NCI-H2227 (cell line): ENCODE results near the gene MDN1.

Experiments
- DNase-seq: peaks from one replicate; lab custom pipeline; 2025; ENCODE audit not compliant: unreplicated experiment; lab: John Stamatoyannopoulos, UW

The MDN1 gene

DNA sequence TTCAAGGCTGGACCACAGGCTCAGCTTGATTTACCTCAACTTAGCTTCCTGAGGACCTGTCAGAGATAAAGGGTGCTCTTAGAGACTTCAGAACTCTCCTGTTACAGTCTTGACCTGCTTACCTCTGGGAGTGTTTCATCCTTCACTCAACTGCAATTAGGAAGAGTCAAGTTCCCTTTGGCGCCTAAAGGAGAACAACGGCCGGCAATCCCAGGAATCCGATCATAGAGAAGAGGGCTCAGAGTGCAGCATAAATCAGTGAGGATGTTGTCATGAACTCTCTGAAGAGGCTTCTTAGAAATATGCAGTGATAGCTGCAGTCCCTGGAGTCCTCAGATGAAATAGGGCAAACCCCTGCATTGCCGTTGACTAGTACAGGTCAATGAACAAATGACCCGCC, 217.4 kb downstream of the MDN1 start:
- DNase-seq: no peak

DNA sequence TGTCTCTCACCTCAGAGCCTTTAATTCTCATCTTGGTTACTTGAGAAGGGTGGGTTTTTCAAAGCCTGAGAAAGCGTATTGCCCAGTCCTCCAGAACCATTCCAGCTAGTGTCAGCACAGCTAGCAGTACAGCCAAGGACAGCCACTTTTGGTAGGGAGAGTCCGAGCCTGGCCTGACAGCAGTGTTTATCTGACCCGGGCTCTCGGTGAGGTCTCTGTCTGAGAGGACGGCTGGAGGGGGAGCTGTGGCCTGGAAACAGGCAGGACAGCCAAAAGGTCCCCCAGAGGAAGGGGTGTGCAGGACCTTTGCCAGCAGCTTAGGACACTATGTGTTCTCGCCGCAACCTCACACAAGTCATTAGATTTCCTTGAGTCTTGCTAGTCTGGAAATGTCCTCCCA, 219.9 kb downstream of the MDN1 start:
- DNase-seq: no peak

DNA sequence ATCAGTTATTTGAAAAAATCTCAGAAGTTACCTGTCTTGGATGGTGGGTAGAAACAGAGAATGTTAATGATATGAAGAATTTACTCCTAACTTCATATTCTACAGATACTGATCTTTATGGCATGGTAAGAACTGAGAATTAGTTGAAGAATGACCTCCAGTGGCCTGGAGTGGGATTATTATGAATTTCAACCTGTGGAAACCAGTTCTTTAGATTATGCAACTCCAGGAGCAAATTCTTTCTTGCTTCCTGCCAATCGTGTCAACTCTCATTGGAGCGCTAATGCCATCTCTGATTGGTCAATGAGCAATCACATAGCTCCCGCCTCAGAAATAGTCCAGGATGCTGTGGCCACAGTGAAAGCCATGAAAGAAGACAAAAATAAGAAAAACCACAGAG, 221.6 kb downstream of the MDN1 start:
- DNase-seq: no peak

DNA sequence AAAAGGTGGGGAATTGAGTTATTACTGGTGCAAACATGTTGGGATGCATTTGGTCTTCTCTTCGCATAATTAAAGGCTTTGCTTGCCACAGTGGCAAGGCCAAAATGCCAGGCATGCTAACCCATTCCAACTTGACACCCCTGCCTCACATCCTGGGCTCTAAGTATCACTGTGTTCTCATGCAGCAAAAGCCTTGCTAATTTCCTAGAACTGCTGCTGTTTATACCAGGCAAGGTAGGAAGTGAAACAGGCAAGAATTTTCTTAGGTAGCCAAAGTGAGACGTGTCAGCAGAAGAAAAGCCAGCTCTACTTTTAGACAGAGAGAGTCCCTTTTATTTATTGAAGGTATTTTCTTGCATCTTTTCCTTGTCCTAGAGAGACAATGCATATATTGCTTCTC, 222.2 kb downstream of the MDN1 start:
- no peak for DNase-seq

DNA sequence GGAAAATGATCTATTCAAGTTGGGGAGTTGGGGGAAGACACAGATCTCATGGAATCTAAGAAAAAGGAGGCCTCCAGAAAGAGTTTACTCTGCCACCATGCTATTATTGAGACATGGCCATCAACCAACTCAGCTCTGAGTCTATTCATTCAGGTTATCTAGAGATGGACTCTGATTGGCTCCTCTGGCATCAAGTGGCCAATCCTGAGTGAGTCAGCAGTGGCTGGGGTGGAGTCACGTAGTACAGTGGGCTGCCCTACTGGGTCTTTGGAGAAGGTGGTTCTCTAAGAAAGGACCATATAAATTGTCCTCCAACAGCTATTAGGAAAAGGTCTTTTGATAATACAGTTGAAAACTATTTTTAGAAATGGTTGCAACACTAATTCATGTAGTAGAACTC, 223.1 kb downstream of the MDN1 start:
- no peak for DNase-seq

GRCh38 chr6:89596056-89596455, 223.5 kb downstream of the MDN1 start:
- no peak for DNase-seq
